GM19455 (cell line): ENCODE data around the gene PPM1M.
A peak's percentile ranks its signal among the peaks of the same experiment; 100 is the strongest.
"Not testable (repeated sequence)": the region's sequence is repeated elsewhere in the genome, so short reads cannot be mapped to it uniquely, and the experiment has no call there.

Experiments
- ATAC-seq: cut with Tn5 transposase; IDR thresholded peaks from one replicate; pipeline ENCODE4 v1.9.1; 2021; ENCODE audit not compliant: unreplicated experiment

The PPM1M gene

DNA sequence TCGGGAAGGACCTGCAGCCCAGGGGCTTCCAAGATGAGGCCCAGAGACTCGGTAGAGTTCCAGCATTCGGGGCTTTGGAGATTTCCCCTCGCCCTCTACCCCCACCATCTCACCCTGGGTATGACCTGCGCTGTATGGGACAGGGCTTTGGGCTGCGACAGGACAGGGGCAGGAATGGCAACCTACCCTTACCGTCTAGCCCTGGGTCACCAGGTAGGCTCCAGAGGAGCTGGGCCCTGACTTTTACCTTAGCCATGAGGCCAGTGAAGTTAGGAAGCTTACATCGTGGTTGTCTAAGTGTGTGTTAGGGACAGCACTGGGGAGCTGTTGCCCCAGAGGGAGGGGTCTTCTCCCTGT, 683 bp downstream of the PPM1M start:
- ATAC-seq = peak; percentile 4

GRCh38 chr3:52246728-52247408, 1.3 kb downstream of the PPM1M start:
- ATAC-seq = no peak

GRCh38 chr3:52247409-52248164, 2.0 kb downstream of the PPM1M start:
- ATAC-seq = no peak

- ATAC-seq = no peak
These were observed 2.6 kb downstream of the PPM1M start for GRCh38 chr3:52248165-52248541.

DNA sequence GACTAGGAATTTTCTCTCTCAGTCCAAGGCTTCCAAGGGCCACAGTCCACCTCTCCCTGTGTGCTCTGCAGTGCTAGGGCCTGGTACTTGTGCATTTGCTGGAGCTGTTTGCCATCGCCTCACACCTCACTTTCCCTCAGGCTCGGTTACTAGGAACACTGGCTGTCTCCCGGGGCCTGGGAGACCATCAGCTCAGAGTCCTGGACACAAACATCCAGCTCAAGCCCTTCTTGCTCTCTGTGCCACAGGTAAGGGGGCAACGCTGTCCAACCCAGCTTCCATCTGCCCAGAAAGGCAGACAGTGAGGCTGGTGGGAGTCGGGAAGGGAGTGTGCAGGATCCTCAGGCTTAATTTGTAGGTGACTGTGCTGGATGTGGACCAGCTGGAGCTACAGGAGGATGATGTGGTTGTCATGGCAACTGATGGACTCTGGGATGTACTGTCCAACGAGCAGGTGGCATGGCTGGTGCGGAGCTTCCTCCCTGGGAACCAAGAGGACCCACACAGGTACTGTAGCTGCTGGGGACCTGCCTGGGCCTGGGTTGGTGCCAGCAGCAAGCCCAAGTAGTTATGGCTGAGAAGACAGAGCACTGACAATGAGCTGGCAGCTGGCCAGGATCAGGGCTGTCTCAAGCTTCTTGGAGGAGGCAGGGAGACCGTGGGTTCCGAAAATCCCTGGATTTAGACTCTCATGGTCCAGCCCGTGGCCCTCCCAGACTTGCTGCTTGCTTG, 3.4 kb downstream of the PPM1M start:
- ATAC-seq = no peak

DNA sequence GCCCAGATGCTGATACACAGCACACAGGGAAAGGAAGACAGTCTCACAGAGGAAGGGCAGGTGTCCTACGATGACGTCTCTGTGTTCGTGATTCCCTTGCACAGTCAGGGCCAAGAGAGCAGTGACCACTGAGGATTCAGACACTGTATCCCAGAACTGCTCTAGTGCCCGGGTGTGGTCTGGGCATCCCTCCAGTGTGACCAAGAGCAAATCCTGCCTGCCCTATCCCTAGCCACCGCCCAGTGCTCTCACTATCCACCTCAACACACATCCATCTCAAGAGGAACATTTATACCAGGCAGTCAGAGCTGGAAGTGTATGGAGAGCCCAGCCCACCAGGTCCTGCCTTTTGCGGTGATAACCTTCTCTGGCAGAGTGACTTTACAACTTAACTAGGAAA, 4.1 kb downstream of the PPM1M start:
- ATAC-seq = no peak

DNA sequence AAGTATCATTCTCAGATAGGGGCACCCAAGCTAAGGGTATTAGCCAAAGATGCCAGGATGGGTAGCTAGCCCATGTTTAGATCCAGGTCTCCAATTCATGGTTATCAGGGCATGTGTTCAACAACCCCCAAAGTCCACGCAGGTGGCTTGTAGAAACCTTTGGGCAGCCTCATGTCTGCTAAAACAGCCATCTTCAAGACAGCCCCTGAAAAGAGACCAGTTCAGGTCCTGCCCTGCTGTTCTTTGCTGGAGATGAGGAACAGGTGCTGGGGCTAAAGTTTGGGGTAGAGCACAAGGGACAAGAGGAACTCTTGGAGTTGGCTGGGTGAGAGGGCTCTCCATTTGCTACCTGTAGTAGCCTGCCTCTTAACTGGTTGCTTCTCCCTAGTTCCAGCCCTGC, 4.6 kb downstream of the PPM1M start:
- no peak for ATAC-seq

- peak; percentile 86 for ATAC-seq
These were observed 8.1 kb downstream of the PPM1M start for GRCh38 chr3:52253314-52254304.

- no peak for ATAC-seq
These were observed 9.0 kb downstream of the PPM1M start for GRCh38 chr3:52254608-52255007.

GRCh38 chr3:52256159-52256558, 10.6 kb downstream of the PPM1M start:
- ATAC-seq = no peak

GRCh38 chr3:52256622-52257021, 11.1 kb downstream of the PPM1M start:
- ATAC-seq = no peak

GRCh38 chr3:52257911-52258310, 12.4 kb downstream of the PPM1M start:
- no peak for ATAC-seq

DNA sequence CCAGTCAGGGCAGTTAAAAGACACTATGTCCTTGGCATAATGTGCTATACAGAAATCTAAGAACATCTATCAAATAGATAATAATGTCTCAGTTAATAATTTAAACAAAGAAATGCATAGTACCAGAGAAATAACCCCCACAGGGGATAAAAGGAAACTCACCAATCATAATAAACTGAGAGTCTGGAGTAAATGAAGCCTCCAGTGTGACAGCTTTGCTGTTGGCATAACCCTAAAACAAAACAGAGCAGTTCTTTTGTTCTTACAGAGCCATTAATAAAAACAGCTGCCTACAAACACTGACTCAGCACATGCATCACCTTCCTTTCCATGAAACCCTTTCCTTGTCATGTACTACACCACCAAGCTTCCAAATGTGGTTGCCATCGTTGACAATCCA, 13.5 kb downstream of the PPM1M start:
- no peak for ATAC-seq

GRCh38 chr3:52259448-52259847, 13.9 kb downstream of the PPM1M start:
- no peak for ATAC-seq

DNA sequence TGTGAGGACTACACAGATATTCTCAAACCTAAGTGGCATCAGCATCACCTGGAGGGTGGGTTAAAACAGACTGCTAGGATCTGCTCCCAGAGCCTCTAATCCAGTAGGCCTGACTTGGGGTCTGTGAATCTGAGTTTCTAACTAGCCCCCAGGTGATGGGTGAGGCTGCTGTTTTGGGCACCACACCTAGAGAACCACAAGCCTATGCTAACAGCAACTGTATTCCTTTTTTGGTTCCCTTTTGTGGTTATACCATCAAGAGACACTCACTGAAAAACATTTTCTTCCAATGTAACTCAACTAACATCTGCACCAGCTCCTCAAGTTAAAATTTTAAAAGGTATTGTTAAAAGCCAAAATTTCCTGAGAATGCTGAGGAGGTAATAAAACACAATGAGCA, 16.9 kb downstream of the PPM1M start:
- no peak for ATAC-seq

DNA sequence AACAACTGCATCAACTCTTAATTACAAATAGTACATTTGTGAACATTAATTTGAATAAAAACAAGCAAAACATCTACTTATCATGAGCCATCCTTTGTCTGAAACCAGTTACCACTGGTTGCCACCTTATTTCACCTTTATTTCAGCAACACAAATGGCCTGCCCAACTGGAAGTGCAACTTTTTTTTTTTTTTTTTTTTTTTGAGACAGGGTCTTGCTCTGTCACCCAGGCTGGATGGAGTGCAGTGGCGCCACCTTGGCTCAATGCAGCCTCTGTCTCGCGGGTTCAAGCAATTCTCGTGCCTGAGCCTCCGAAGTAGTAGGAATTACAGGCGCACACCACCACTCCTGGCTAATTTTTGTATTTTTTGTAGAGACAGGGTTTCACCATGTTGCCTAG, 19.8 kb downstream of the PPM1M start:
- ATAC-seq = no peak

GRCh38 chr3:52268036-52268435, 22.5 kb downstream of the PPM1M start:
- ATAC-seq = no peak

GRCh38 chr3:52269776-52270175, 24.2 kb downstream of the PPM1M start:
- ATAC-seq = no peak

- no peak for ATAC-seq
These were observed 24.7 kb downstream of the PPM1M start for GRCh38 chr3:52270252-52270754.

GRCh38 chr3:52272172-52272571, 26.6 kb downstream of the PPM1M start:
- not testable (repeated sequence) for ATAC-seq

DNA sequence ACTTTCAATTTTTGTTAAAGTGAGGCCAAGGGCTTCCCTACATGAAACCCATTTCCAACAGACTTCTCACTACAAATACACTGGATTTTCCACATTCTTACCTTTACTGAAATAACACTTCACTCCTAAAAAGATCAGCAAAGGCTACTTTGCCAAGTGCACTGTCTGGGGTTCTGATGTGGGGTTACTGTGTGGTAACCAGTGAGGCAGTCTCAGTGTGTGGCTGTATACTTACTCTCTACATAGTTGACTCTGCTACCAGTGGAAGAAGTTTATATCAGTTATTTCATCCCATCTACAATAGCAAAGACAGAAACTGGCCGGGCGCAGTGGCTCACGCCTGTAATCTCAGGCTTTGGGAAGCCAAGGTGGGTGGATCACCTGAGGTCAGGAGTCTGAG, 27.3 kb downstream of the PPM1M start:
- no peak for ATAC-seq
